GM12878 (cell line): Measurements from ENCODE around the gene PITPNM3.

Source experiments
- BHLHE40 ChIP-seq, 2 experiments: fragments of 450-650 bp in 1 of 2; IDR thresholded peaks; 2 replicates each; pipeline ENCODE4 v1.6.1; 2011 to 2017; ENCODE audit warnings: low read depth in 2 of 2, borderline replicate concordance in 1 of 2, improper control_type of control experiment in 1 of 2, low read length in 1 of 2, mild to moderate bottlenecking in 1 of 2
- HDAC2 ChIP-seq: fragments of 200-600 bp; sonication (generic); IDR thresholded peaks from 2 replicates; pipeline ENCODE4 v1.6.1; 2017
- MEF2A ChIP-seq: IDR thresholded peaks from 2 replicates; pipeline ENCODE4 v1.6.1; 2011; ENCODE audit warnings: low read depth, mild to moderate bottlenecking, low read length, moderate library complexity; ENCODE audit not compliant: insufficient read depth
- MTA3 ChIP-seq: IDR thresholded peaks from 2 replicates; pipeline ENCODE4 v1.6.1; 2012; ENCODE audit warnings: low read length, inconsistent platforms, borderline replicate concordance
- MYB ChIP-seq: fragments of 150-350 bp; IDR thresholded peaks from 2 replicates; pipeline ENCODE4 v1.6.1; 2014; ENCODE audit warnings: mild to moderate bottlenecking, low read depth, low read length, borderline replicate concordance
- MYC ChIP-seq: IDR thresholded peaks from 2 replicates; pipeline ENCODE4 v1.6.1; 2011; ENCODE audit warnings: mild to moderate bottlenecking, low read length, moderate library complexity, inconsistent platforms; ENCODE audit not compliant: insufficient read depth, insufficient replicate concordance, insufficient read length, severe bottlenecking
- NRF1 ChIP-seq: conservative IDR thresholded peaks from 2 replicates; pipeline ENCODE4 v1.6.1; 2011; ENCODE audit warnings: mild to moderate bottlenecking, low read depth, low read length, improper control_type of control experiment
- POLR2A ChIP-seq: IDR thresholded peaks from 2 replicates; pipeline ENCODE4 v1.6.1; 2011; ENCODE audit warnings: low read depth, mild to moderate bottlenecking, low read length
- RAD21 ChIP-seq: IDR thresholded peaks from 2 replicates; pipeline ENCODE4 v1.6.1; 2011; ENCODE audit warnings: mild to moderate bottlenecking, low read depth, low read length, moderate library complexity; ENCODE audit not compliant: insufficient read depth
- SUPT20H ChIP-seq: IDR thresholded peaks from 2 replicates; pipeline ENCODE4 v1.6.1; 2011; ENCODE audit warnings: low read depth, mild to moderate bottlenecking, low read length, moderate library complexity, borderline replicate concordance; ENCODE audit not compliant: control insufficient read depth
- TF ChIP-seq, protein P1 (sequence below): fragments of 150-350 bp; IDR thresholded peaks from 2 replicates; pipeline ENCODE4 v1.6.1; 2016; ENCODE audit warnings: low read depth, low read length
- TF ChIP-seq, protein P2 (sequence below), 3 experiments: IDR thresholded peaks in 2 of 3; conservative IDR thresholded peaks in 1 of 3; 2 replicates each; pipeline ENCODE4 v1.5.1; 2011; ENCODE audit warnings: low read depth in 3 of 3, low read length in 3 of 3, mild to moderate bottlenecking in 3 of 3, control low read depth in 2 of 3, moderate library complexity in 2 of 3, inconsistent platforms in 1 of 3, mixed read lengths in 1 of 3; ENCODE audit not compliant: control insufficient read depth in 2 of 3, insufficient read depth in 1 of 3; ENCODE audit errors: extremely low read depth in 1 of 3
- TF ChIP-seq, protein P3 (sequence below): IDR thresholded peaks from 2 replicates; pipeline ENCODE4 v1.6.1; 2011; ENCODE audit warnings: low read depth, low read length, improper control_type of control experiment, borderline replicate concordance
- TF ChIP-seq, protein P4 (sequence below): fragments of 450-650 bp; formaldehyde crosslinking; IDR thresholded peaks from 2 replicates; pipeline ENCODE4 v1.5.0; 2022; ENCODE audit warnings: mild to moderate bottlenecking, missing genetic modification characterization

DNA sequence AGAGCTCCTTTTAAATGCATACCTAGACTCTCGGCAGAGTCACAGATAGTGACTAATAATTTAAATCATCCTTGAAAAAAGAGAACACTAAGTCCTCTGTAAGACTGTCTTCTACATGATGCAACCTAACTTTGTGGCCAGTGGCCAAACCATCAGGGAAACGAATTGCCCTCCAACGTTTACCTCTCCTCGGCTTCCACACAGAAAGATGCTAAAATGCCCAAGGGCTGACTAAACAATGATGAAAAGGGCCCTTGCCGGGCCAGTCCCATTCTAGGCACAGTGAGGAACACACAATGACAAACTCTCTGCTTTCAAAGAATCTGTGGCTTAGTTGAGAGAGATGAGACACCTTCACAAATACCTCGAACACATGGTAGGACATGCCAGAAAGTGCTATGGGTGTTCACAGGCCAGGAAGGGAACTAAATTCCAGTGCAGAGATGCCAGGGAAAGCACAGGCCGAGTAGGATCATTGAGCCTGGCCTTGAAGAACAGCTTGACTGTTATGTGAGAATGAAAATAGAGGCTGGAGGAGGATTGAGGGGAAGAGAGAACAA is 35.3 kb upstream of the PITPNM3 start:
- TF ChIP-seq HDAC2, result no peak
- TF ChIP-seq MEF2A, result no peak
- TF ChIP-seq, protein P1, sequence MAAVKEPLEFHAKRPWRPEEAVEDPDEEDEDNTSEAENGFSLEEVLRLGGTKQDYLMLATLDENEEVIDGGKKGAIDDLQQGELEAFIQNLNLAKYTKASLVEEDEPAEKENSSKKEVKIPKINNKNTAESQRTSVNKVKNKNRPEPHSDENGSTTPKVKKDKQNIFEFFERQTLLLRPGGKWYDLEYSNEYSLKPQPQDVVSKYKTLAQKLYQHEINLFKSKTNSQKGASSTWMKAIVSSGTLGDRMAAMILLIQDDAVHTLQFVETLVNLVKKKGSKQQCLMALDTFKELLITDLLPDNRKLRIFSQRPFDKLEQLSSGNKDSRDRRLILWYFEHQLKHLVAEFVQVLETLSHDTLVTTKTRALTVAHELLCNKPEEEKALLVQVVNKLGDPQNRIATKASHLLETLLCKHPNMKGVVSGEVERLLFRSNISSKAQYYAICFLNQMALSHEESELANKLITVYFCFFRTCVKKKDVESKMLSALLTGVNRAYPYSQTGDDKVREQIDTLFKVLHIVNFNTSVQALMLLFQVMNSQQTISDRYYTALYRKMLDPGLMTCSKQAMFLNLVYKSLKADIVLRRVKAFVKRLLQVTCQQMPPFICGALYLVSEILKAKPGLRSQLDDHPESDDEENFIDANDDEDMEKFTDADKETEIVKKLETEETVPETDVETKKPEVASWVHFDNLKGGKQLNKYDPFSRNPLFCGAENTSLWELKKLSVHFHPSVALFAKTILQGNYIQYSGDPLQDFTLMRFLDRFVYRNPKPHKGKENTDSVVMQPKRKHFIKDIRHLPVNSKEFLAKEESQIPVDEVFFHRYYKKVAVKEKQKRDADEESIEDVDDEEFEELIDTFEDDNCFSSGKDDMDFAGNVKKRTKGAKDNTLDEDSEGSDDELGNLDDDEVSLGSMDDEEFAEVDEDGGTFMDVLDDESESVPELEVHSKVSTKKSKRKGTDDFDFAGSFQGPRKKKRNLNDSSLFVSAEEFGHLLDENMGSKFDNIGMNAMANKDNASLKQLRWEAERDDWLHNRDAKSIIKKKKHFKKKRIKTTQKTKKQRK, result no peak
- no peak for TF ChIP-seq MYC
- TF ChIP-seq, protein P2, sequence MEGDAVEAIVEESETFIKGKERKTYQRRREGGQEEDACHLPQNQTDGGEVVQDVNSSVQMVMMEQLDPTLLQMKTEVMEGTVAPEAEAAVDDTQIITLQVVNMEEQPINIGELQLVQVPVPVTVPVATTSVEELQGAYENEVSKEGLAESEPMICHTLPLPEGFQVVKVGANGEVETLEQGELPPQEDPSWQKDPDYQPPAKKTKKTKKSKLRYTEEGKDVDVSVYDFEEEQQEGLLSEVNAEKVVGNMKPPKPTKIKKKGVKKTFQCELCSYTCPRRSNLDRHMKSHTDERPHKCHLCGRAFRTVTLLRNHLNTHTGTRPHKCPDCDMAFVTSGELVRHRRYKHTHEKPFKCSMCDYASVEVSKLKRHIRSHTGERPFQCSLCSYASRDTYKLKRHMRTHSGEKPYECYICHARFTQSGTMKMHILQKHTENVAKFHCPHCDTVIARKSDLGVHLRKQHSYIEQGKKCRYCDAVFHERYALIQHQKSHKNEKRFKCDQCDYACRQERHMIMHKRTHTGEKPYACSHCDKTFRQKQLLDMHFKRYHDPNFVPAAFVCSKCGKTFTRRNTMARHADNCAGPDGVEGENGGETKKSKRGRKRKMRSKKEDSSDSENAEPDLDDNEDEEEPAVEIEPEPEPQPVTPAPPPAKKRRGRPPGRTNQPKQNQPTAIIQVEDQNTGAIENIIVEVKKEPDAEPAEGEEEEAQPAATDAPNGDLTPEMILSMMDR (IDR thresholded peaks at IDR 0.05 in 2 of 3, conservative IDR thresholded peaks at IDR 0.05 in 1 of 3; ENCODE audit: control insufficient read depth in 2 of 3, extremely low read depth in 1 of 3, insufficient read depth in 1 of 3, low read depth in 3 of 3, low read length in 3 of 3), result no peak
- no peak for TF ChIP-seq RAD21
- TF ChIP-seq, protein P3, sequence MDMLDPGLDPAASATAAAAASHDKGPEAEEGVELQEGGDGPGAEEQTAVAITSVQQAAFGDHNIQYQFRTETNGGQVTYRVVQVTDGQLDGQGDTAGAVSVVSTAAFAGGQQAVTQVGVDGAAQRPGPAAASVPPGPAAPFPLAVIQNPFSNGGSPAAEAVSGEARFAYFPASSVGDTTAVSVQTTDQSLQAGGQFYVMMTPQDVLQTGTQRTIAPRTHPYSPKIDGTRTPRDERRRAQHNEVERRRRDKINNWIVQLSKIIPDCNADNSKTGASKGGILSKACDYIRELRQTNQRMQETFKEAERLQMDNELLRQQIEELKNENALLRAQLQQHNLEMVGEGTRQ, result no peak
- TF ChIP-seq BHLHE40 (IDR thresholded peaks at IDR 0.05; ENCODE audit: borderline replicate concordance in 1 of 2, low read depth in 2 of 2, low read length in 1 of 2), result no peak
- TF ChIP-seq, protein P4, sequence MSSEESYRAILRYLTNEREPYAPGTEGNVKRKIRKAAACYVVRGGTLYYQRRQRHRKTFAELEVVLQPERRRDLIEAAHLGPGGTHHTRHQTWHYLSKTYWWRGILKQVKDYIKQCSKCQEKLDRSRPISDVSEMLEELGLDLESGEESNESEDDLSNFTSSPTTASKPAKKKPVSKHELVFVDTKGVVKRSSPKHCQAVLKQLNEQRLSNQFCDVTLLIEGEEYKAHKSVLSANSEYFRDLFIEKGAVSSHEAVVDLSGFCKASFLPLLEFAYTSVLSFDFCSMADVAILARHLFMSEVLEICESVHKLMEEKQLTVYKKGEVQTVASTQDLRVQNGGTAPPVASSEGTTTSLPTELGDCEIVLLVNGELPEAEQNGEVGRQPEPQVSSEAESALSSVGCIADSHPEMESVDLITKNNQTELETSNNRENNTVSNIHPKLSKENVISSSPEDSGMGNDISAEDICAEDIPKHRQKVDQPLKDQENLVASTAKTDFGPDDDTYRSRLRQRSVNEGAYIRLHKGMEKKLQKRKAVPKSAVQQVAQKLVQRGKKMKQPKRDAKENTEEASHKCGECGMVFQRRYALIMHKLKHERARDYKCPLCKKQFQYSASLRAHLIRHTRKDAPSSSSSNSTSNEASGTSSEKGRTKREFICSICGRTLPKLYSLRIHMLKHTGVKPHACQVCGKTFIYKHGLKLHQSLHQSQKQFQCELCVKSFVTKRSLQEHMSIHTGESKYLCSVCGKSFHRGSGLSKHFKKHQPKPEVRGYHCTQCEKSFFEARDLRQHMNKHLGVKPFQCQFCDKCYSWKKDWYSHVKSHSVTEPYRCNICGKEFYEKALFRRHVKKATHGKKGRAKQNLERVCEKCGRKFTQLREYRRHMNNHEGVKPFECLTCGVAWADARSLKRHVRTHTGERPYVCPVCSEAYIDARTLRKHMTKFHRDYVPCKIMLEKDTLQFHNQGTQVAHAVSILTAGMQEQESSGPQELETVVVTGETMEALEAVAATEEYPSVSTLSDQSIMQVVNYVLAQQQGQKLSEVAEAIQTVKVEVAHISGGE, result no peak
- no peak for TF ChIP-seq MTA3
- no peak for TF ChIP-seq SUPT20H
- TF ChIP-seq POLR2A, result no peak
- TF ChIP-seq MYB, result no peak
- TF ChIP-seq NRF1, result no peak
